GM13977 (cell line): ENCODE results near the gene NOS3.
"Not testable (repeated sequence)": the region's sequence is repeated elsewhere in the genome, so short reads cannot be mapped to it uniquely, and the experiment has no call there.

ENCODE experiments used
- DNase-seq: peaks from one replicate; pipeline ENCODE4 v3.0.0; 2012; ENCODE audit warnings: low spot score
- in situ Hi-C: fragments of 300-500 bp; cut with MboI; formaldehyde crosslinking; loops from one replicate; pipeline ENCODE4 v1.12.0; 2022; ENCODE audit warnings: low sequenced_read_pairs, low pct_unique_long_range_greater_than_20kb, mixed read lengths, inconsistent platforms; ENCODE audit not compliant: unreplicated experiment
- TF ChIP-seq, protein P1 (sequence below): IDR thresholded peaks from 2 replicates; pipeline ENCODE4 v1.5.1; 2012; ENCODE audit warnings: mild to moderate bottlenecking, control low read depth; ENCODE audit not compliant: insufficient read depth; ENCODE audit errors: extremely low read depth, missing control alignments

NOS3 gene

DNA sequence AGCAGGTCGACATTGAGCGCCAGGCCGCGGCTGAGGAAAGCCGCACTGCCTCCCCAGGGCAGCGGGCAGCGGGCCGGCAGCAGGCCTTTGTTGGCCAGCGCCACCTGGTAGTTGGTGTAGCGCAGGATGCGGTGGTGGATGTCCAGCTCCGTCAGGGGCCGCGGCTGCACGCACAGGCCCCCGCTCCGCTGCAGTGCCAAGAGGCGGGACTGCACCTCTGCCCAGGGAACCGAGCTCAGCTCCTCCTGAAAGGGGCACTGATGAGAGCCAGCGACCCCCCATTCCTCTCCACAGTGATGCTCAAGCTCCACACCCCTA is 28.3 kb downstream of the NOS3 start:
- in situ Hi-C loops: no loop called here
- TF ChIP-seq, protein P1, sequence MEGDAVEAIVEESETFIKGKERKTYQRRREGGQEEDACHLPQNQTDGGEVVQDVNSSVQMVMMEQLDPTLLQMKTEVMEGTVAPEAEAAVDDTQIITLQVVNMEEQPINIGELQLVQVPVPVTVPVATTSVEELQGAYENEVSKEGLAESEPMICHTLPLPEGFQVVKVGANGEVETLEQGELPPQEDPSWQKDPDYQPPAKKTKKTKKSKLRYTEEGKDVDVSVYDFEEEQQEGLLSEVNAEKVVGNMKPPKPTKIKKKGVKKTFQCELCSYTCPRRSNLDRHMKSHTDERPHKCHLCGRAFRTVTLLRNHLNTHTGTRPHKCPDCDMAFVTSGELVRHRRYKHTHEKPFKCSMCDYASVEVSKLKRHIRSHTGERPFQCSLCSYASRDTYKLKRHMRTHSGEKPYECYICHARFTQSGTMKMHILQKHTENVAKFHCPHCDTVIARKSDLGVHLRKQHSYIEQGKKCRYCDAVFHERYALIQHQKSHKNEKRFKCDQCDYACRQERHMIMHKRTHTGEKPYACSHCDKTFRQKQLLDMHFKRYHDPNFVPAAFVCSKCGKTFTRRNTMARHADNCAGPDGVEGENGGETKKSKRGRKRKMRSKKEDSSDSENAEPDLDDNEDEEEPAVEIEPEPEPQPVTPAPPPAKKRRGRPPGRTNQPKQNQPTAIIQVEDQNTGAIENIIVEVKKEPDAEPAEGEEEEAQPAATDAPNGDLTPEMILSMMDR: no peak
- DNase-seq: no peak

DNA sequence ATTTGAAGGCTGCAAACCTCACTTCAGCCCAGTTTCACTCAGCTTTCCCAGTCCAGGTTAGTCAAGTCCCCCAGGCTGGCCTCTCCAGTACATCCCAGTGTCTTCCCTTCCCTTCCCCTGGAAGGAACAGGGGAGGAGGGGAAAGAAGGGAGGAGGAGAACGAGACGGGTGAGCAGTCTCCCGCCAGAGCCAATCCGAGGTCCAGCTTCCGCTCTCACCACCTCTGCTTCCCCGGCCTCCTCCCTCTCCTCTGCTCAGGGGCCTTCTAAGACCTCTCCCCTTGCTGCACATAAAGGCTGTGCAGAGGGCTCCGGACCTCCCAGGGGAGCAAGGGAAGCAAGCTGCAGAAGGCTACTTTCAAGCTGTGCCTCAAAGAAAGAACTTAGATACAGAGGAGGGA is 29.4 kb downstream of the NOS3 start:
- TF ChIP-seq, protein P1: no peak
- in situ Hi-C loops: no loop called here
- no peak for DNase-seq

DNA sequence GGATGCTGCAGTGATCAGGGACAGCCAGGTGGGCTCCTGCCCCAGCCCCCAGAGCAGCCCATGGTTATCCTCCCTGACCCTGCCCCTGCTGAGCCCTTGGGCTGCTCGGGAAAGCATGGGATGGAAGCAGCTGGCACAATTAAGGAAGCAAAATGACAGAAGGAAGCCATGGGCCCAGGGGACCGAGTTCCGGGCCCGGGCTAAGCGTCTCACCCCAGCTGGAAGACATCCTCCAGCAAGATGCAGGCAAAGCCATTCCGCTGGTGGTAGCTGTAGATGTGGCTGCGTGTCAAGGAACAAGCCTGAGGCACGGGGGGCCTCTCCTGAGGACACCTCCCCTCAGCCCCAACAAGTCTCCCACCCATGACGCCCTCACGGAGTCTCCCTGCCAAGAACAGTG is 32.4 kb downstream of the NOS3 start:
- TF ChIP-seq, protein P1: no peak
- in situ Hi-C loops: no loop called here
- no peak for DNase-seq

DNA sequence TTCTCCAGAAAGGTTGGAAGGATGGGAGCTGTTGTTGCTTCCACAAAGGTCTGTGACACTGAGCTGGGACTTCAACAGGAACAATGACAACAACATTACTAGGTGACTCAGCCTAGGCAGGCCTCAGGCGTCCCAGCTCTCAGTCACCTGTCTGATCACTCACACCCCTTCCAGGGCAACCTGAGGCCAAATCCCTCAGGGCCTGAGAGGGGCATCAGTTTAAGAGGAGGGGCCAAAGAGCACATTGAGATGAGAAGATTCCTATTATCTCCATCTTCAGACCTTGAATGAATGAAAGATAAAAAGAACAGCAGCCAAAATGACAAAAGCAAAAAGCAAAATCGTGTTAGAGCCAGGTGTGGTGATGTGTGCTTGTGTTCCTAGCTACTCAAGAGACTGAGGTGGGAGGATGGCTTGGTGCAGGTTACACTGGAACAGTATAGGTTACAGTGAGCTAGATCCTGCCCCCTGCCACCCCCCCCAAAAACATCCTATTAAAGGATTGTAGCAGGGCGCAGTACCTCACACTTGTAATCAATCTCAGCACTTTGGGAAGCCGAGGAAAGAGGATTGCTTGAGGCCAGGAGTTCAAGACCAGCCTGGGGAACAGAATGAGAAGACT is 33.7 kb downstream of the NOS3 start, which contains the start of gene ATG9B:
TSS of gene ATG9B (minus strand) at position 60 of the 622 bp plus-strand sequence. CDS start 71 bp downstream, outside the sequence.
- TF ChIP-seq, protein P1: no peak
- DNase-seq: no peak
- in situ Hi-C loops: no loop called here

DNA sequence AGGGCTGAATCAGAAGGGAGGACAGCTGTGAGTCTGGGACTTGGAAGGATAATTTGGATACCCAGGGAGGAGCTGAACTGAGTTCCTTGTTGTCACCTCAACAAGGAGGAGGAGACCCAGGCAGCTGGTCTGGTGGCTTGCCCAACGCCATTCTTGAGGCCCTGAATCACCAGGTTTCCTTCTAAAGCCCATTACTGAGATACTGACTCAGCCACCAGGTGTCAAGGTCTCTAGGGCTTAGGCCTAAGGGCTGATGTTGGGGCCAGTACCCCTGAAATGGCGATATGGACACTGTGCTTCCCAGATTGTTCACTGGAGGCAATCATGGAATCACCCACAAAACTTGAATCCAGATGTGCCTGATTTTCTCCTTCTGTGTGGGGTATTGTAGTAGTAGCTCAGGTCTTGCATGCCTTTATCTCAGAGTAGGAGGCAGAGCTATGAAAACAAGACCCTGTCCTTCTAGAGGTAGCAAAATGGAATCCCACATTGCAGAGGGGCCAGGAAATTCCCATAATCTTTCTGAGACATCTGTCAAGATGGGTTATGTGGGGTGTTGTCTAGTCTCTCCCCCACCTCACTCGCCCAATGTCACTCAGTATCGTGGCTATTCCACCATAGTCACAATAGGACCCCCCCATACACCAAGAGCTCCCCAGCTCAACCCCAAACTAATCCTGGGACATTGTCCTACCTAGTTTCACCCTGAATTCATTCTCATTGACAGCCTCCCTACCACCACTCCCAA is 35.3 kb downstream of the NOS3 start:
- no peak for DNase-seq
- in situ Hi-C loops: no loop called here
- TF ChIP-seq, protein P1: no peak

DNA sequence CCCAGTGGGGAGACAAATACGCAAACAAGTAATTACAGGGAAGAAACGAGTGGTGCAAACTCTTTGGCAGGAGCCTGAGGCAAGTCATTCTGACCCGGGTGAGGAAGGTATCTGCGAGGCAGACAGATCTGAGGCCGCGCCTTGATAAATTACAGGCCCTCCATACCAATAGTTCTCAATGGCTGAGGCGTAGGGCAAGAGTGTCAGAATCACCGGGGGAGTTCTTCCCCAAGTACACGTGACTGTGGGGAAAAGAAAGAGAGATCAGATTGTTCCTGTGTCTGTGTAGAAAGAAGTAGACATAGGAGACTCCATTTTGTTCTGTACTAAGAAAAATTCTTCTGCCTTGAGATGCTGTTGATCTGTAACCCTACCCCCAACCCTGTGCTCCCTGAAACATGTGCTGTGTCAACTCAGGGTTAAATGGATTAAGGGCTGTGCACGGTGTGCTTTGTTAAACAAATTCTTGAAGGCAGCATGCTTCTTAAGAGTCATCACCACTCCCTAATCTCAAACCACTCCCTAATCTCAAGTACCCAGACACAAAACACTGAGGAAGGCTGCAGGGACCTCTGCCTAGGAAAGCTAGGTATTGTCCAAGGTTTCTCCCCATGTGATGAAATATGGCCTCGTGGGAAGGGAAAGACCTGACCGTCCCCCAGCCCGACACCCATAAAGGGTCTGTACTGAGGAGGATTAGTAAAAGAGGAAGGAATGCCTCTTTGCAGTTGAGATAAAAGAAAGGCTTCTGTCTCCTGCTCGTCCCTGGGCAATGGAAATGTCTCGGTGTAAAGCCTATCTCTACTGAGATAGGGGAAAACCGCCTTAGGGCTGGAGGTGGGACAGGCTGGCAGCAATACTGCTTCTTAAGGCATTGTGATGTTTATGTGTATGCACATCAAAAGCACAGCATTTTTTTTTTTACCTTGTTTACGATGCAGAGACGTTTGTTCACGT is 36.2 kb downstream of the NOS3 start:
- DNase-seq, in situ Hi-C loops: not testable (repeated sequence)

DNA sequence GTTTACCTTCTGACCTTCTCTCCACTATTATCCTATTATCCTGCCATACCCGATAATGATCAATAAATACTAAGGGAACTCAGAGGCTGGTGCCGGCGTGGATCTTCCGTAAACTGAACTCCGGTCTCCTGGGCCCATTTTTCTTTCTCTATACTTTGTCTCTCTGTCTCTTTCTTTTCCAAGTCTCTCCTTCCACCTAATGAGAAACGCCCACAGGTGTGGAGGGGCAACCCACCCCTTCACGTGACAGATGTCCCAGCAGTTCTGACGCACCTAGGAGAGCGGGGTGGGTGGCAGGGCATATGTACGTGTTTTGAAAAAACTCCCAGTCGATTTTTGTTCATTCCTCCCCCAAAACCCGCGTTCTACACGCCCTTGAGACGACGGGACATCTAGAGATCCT is 36.9 kb downstream of the NOS3 start:
- DNase-seq, in situ Hi-C loops: not testable (repeated sequence)
